Measurements from ENCODE around the gene SIGLEC10.
"Not testable (repeated sequence)": the region's sequence is repeated elsewhere in the genome, so short reads cannot be mapped to it uniquely, and the experiment has no call there.

SIGLEC10 gene, protein sequence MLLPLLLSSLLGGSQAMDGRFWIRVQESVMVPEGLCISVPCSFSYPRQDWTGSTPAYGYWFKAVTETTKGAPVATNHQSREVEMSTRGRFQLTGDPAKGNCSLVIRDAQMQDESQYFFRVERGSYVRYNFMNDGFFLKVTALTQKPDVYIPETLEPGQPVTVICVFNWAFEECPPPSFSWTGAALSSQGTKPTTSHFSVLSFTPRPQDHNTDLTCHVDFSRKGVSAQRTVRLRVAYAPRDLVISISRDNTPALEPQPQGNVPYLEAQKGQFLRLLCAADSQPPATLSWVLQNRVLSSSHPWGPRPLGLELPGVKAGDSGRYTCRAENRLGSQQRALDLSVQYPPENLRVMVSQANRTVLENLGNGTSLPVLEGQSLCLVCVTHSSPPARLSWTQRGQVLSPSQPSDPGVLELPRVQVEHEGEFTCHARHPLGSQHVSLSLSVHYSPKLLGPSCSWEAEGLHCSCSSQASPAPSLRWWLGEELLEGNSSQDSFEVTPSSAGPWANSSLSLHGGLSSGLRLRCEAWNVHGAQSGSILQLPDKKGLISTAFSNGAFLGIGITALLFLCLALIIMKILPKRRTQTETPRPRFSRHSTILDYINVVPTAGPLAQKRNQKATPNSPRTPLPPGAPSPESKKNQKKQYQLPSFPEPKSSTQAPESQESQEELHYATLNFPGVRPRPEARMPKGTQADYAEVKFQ

DNA sequence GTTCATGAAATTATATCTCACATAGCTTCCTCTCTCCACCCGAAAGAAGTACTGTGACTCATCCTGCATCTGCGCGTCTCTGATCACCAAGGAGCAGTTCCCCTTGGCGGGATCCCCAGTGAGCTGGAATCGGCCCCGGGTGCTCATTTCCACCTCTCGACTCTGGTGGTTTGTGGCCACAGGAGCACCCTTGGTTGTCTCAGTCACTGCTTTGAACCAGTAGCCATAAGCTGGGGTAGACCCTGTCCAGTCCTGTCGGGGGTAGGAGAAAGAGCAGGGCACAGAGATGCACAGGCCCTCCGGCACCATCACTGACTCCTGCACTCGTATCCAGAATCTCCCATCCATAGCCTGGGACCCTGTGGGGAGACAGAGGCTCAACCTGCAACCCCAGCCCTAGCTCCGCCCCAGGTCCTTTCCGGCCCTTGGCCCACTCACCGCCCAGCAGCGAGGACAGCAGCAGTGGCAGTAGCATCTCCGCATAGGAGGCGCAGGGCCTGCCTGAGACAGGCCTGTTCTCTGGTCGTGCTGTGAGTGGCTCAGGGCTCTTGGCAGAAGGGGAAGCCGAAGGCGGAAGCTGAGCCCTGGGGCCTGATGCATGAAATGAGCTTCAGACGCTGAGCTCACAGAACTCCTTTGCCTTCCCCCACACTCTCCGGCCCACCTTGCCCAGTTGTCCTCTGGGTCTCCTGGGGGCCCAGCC lies at the start of gene SIGLEC10:
Gene SIGLEC10, minus strand, starts transcription at position 536 of the 703 bp plus-strand sequence. Its CDS starts 61 bp downstream, at position 475.
- DNase-seq (ENCODE audit: low spot score): peak; percentile 31

GRCh38 chr19:51466723-51467122 lies 49.3 kb upstream of the SIGLEC10 start:
- DNase-seq (ENCODE audit: low spot score): no peak

GRCh38 chr19:51463976-51464581 lies 46.6 kb upstream of the SIGLEC10 start:
- not testable (repeated sequence) for DNase-seq (ENCODE audit: low spot score)

DNA sequence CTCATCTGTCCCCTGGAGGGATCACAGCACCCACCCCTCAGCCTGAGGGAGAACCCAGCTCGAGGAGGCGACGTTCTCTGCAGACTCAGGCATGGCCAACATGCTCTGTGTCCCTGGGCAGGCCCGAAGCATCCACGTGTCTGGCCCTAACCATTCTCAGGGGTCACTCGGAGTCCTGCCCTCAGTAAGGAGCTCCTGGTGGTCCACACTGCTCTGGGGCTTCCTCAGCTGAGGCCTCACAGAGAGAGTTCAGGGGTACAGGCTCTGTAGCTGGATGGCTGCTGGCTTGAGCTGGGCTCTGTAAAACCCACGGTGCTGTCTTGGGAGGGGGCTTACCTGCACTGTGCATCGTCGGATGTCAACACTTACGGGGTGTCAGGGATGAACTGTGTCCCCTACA lies 45.2 kb upstream of the SIGLEC10 start:
- DNase-seq (ENCODE audit: low spot score): no peak

GRCh38 chr19:51462276-51462675 lies 44.8 kb upstream of the SIGLEC10 start:
- no peak for DNase-seq (ENCODE audit: low spot score)

DNA sequence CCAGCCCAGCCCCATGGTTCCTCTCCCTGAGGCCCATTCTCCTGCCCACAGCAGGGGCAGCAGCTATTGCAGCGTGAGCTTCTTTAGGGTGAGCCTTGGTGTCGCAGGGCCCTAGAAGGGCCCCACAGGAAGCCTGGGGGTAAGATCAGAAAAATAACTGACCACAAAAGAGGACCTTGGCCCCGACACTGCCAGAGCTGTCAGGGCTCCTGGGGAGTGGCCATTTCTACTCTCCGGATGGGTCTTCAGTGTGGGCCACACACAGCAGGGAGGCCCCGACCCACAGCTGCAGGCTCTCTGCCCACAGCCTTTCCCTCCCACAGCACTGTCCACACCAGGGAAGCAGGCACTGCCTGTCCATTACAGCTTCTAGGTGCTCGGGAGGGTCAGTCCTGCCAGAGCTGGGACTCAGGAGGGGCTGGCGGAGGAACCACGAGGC lies 44.3 kb upstream of the SIGLEC10 start:
- DNase-seq (ENCODE audit: low spot score): no peak

DNA sequence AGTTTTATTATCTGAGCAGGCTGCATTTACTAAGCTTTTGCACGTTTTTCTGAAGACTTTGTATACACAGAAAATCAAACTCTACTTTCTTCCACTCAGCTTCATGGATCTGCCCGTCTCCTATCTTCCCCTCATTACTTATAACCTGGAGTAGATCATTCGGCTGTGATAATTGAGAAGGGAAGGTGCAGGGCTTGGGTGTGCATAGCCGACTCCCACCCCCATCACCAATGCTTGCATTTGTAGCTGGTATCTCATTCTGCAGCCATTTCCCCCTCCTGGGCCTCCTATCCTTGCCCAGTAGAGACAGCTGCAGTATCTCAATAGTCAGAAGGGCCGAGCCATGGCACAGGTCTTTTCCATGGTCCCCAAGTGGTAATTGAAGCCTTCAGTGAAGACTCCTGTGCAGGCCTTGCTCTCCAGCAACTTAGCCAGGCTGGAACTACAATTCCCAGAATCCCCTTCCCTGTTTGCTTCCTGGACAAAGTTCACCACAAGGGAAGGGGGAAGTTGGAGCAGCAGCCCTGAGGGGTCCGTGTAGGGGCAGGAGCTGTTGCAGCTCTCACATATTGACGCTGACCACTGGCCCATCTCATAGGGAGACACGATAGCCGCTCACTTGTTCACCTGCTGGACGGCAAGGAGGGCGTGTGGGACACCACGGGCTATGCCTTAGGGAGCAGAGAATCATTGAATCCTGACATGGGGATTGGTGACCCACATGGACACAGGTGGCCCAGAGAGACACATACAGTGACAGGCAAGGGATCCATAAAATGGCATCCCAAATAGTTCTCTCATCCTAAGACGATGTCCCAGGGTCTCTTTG lies 42.9 kb upstream of the SIGLEC10 start:
- no peak for DNase-seq (ENCODE audit: low spot score)

DNA sequence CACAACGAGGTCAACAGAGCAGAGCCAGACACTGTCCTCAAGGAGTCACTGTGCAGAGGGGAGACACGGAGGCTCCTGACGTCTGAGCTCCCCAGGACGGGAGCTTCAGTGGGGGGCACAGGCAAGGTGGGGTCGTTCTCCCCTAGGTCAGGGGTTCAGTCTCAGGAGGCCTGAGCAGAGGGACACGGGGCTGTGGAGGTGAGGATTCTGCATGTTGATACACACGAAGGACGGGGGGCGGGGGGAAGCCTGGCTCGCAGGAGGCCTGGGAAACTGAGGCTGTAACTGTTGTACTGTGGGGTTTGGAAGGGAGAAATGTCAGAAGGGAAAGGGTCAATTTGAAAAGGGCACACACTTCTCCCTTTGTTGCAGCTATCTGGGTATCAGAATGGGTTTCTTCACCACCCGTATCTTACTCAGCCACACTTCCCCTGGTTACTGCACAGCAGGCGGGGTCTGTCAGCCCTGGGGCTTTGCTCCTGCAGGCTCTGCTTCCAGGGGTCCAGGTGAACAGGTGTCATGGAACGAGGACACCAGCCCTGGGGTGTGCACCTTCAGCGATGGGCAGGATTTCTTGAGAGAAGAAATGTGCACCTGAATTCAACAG lies 41.6 kb upstream of the SIGLEC10 start:
- no peak for DNase-seq (ENCODE audit: low spot score)

GRCh38 chr19:51458051-51458645 lies 40.7 kb upstream of the SIGLEC10 start, which contains the start of gene SIGLEC8:
Gene SIGLEC8, minus strand, starts transcription at chr19:51458454. Its CDS starts 67 bp downstream, at chr19:51458387.
- no peak for DNase-seq (ENCODE audit: low spot score)

DNA sequence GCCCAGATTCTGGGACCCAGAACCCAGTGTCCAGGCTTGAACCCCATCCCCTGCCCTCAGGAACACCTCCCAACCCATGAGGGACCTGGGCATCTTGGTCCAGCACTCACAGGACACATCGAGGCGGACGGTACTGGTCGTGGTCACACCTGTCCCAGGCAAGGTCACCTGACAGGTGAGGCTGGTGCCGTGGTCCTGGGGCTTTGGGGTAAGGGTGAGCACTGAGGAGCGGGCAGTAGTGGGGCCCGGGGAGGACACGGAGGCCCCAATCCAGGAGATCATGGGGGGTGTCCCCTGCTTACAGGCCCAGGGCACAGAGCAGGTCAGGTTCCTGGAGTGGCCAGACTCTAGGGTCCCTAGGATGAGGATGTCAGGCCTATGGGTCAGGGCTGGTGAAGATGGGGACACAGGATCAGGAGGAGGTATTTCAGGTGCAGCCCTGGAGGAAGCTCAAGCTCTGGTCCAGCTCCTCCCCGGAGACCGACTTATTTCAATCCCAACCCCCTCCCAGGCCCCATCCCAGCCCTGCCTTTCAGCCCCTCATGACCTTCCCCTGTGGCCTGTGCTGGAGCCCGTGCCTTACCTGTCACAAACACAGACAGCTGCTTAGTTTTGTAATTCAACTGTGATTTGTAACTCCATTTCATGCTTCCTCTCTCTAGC lies 40.0 kb upstream of the SIGLEC10 start:
- DNase-seq (ENCODE audit: low spot score): no peak

DNA sequence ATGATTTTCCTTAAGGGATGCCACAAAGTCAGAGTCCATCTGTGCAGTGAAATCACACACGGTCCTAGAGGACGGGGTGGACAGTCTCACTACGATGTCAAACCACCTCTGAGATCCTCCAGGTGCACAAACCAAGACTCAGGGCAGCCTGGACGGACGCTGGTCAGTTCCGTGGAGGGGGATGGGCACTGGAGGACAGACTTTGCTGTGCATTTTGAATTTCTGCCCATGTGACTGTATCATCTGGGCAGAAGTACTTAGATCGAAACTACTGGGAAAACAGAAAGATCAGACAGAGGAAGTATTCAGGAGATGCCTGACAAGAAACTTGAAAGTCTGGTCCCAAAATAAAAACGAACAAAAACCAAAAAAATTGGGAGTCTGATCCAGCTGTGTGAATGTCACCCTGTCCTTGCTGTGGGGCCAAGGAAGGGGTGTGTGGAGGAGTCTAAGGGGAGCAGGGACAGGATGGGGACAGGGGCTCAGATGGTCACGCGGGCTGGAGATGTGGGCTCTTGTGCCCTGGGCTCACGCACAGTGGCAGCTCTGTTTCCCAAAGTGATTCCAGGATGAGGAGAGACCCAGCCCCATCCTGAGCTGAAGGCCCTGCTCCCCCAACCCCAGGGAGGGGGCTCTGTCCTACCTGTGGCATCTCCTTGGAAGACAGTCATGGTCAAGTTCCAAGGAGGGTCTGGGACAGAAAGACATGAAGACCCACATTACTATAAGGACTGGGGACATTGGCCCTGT lies 39.3 kb upstream of the SIGLEC10 start:
- DNase-seq (ENCODE audit: low spot score): no peak

GRCh38 chr19:51450730-51451307 lies 33.4 kb upstream of the SIGLEC10 start:
- no peak for DNase-seq (ENCODE audit: low spot score)

GRCh38 chr19:51448411-51449016 lies 31.1 kb upstream of the SIGLEC10 start:
- DNase-seq (ENCODE audit: low spot score): no peak

- DNase-seq (ENCODE audit: low spot score): no peak
Observed at GRCh38 chr19:51448011-51448410, 30.6 kb upstream of the SIGLEC10 start.

DNA sequence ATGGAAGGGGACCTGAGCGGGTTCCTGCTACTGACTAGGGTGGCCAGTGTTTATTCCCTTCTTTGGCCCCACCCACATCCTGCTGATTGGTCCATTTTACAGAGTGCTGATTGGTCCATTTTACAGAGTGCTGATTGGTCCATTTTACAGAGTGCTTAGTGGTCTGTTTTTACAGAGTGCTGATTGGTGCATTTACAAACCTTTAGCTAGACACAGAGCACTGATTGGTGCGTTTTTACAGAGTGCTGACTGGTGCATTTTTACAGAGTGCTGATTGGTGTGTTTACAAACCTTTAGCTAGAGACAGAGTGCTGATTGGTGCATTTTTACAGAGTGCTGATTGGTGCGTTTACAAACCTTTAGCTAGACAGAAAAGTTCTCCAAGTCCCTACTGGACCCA lies 30.1 kb upstream of the SIGLEC10 start:
- not testable (repeated sequence) for DNase-seq (ENCODE audit: low spot score)

DNA sequence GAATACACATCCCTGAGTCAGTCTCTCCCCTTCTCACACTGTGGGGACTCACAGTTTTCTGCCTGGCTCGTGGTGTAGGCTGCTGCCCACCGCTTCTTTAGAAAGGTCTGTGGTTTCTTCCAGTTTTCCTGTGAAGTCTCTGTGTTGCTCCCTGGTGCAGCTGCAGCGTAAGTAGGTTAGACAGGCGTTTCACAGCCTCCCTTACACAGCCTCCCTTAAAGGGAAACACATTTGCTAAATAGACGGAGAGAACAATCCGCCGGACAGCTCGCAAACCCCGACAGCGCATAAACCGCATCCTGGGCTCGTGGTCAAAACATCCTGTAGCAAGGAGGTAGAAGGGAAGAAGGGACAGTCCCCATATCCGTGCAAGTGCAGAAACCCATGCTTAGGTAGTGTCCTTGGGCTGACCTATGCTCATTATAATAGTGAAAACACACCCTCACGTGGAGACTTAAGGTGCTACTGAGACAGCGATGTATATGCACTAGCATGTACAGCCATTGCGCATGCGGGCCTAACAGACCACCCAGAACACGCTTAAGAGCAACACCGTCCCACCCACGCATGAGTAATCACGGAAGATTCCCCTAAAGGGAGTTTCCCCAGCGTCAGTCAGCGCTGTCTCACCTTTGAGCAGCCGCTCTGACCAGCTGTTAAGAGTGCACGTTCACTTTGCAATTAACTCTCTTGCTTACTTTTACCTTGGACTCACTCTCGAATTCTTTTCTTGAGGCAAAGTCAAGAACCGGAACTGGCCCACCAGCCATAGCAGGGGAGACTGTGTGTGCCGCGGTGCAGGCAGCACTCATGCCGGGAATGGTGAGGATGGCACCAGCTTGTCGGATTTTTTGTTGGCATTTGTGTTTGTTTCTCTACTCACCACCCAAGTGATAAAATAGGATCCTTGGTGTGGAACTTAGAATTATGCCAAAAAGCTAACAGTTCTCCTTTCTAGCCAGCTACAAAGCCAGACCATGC lies 24.3 kb upstream of the SIGLEC10 start:
- no peak for DNase-seq (ENCODE audit: low spot score)

DNA sequence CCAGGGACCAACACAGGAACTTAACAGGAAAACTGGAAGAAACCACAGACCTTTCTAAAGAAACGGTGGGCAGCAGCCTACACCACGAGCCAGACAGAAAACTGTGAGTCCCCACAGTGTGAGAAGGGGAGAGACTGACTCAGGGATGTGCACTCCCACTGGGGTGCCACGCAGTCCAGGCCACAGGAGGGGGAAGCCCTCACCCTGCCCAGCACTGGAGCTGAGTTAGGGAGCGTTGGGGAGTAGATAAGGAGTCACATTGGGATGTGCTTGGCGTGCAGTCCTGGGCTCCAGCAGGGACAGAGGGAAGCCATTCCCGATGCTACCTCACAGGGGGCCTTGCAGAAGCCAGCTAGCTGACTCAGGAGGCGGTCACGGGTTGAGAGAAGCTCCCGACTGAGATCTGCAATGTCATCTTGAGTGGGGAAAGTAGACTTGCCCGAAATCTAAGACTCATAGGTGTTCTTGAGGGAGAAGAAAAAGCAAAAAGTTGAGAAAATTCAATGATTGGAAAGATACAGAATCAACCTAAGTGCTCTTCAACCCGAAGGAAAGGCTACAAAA lies 23.5 kb upstream of the SIGLEC10 start:
- no peak for DNase-seq (ENCODE audit: low spot score)
